Superior temporal gyrus (tissue), 1 donor: Measurements from ENCODE around the gene CCDC142.
A peak's percentile ranks its signal among the peaks of the same experiment; 100 is the strongest.
"Not testable (repeated sequence)": the region's sequence is repeated elsewhere in the genome, so short reads cannot be mapped to it uniquely, and the experiment has no call there.

Experiments used
- DNase-seq: peaks from one replicate; pipeline ENCODE4 v3.0.0-alpha.2; 2016; ENCODE audit errors: extremely low spot score

Gene CCDC142

GRCh38 chr2:74464406-74464805 lies 18.4 kb downstream of the CCDC142 start:
- DNase-seq: no peak

GRCh38 chr2:74462786-74463105 lies 20.1 kb downstream of the CCDC142 start:
- no peak for DNase-seq

GRCh38 chr2:74462054-74462785 lies 20.6 kb downstream of the CCDC142 start:
- DNase-seq: no peak

DNA sequence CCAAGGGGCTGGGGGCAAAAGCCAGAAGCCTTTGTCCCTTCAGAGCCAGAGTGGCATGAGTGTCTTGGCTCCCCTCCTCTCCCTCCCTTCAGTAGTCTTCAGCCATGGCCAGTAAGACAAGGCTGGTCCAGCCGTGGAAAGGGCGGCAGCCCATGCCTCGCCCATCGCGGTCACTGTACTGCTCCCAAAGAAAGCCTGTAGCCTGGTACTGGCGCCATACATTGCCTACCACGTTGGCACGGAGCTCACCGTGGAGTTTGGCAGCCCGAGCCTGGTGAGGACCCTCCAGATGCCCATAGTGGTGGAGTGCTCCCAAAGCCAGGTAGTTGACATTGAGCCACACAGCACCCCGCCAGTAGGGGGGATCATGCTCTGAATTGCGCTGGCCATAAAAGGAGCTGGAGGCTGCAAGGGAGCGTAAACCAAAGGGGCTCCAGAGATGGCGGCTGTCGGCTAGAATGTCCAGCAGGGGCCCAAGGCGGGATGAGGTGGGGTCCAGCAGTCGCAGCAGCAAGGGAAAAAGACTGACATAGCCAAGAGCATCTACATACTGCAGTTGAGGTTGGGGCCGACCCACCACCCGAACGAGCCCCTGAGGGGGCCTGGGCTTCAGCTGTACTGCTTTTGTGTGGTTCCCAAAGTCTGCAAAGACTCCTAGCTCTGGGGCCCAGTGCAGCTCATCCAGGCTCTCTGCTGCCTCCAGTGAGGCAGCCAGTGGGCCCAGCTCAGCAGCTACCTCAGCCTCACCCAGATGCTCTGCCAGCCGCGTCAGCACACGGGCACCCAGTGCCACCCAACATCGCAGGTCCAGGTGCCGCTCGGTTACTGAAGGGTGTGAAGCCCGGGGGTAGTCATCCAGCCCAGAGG lies 21.4 kb downstream of the CCDC142 start:
- no peak for DNase-seq

DNA sequence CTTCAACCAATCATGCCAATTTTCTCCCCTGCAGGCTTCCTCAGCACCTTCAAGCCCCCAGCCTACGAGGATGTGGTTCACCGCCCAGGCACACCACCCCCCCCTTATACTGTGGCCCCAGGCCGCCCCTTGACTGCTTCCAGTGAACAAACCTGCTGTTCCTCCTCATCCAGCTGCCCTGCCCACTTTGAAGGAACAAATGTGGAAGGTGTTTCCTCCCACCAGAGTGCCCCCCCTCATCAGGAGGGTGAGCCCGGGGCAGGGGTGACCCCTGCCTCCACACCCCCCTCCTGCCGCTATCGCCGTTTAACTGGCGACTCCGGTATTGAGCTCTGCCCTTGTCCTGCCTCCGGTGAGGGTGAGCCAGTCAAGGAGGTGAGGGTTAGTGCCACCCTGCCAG lies 22.6 kb downstream of the CCDC142 start:
- DNase-seq: not testable (repeated sequence)

- DNase-seq: not testable (repeated sequence)
These were observed 23.2 kb downstream of the CCDC142 start for GRCh38 chr2:74459503-74460118.

DNA sequence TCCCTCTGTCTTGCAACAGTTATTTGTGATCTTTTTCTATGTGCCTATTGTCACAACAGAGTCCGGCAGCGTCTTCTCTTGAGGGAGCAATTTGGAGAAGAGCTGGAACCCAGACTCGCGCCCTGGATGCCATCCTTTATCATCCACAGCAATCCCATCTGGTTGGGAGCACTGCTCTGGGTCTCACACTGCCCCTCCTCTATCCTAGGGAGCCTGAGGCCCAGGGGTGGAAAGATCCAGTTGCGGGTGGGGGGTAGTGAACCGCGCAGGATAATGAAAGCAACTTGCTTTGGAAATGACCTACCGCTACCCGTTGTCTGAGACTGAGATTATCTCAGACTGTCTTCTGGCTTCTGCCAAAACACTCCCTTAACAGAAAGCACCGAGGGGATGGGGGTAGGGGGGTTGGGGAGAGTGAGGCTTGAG lies 23.8 kb downstream of the CCDC142 start:
- DNase-seq: no peak

DNA sequence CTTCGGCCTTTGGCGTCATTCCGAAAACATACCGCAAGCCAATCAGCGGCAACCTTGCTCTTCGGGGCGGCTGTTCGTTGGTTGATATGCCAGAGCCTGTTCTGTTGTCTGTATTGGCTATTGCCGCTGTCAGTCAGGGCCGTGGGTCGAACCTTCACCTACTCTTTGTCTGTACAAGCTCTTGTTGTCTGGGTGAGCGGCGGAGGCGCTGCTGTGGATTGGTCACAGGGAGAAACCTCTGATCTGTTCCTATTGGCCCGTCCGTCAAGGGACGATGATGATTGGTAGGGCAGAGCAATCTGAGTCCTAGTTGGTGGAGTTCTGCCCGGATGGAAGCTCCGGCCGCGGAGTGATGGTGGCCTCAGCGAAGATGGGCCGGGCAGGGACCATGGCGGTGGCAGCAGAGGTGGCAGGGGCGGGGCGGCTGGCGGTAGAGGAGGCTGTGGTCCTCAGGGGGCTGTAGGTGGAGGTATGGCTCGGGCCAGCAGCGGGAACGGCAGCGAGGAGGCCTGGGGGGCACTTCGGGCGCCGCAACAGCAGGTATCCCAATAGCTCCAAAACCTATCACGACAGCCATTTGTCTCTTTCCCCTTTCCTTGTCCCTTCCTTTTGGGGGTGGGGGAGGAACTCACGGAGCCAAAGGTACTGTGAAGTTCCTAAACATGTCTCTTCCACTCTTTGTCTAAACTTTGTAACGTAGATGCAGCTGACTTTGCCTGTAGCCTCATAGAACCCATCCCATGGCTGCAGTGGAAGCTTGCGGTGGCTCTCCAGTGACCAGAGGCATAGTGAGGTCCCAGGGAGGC lies 24.5 kb downstream of the CCDC142 start, which contains the start of gene WBP1:
WBP1 (plus strand) TSS at position 307 of the 806 bp plus-strand sequence; CDS start at position 472, 165 bp downstream.
- peak; percentile 100 for DNase-seq

- DNase-seq: no peak
These were observed 25.2 kb downstream of the CCDC142 start for GRCh38 chr2:74457549-74458131.

DNA sequence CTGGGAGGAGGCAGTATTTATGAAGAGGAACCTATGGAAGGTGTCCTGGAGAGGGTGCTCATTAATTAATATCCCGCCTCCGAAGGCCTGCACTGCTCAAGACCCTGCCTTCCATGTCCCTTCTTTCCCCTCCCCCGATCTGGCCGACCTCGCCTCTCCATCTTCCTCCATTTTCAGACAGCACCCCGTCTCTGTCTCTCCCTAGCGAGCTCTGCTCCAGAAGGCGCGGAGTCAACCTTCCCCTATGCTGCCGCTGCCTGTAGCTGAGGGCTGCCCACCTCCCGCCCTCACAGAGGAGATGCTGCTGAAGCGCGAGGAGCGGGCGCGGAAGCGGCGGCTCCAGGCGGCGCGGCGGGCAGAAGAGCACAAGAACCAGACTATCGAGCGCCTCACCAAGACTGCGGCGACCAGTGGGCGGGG lies 25.7 kb downstream of the CCDC142 start:
- no peak for DNase-seq

DNA sequence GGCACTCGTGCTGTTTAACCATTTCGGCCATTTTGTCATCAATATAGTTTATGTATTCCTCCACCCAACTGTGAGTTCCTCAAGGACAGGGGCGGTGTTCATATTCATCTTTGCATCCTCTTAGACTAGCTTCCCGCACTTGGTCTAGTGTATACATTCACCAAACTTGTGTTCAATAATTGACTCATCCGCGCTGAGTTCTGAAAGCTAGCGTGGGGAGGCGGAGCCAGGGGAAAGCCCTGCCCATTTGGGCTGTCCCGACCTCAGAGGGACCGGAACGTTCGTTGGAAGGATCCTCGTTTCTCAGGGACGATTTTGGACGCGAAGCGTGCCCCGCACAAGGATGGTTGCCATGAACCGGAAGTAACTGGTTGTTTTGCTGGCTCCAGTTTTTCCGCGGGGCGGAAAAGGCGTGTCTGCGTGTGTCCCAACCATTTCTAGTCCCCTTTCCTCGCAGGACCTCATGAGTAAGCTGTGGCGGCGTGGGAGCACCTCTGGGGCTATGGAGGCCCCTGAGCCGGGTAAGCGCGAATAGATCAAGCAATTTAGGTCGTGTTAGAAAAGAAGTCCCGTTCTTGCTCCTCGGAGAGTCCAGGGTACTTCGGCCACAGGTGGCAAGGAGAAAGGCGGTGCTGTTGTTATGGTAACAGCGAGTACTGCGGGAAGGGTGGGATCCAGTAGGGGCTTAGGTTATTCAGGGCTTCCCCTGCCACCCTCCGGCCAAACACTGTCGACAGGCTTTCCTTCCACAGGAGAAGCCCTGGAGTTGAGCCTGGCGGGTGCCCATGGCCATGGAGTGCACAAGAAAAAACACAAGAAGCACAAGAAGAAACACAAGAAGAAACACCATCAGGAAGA lies 27.9 kb downstream of the CCDC142 start, which contains the start of gene INO80B:
INO80B (plus strand) TSS at position 434 of the 858 bp plus-strand sequence; CDS start at position 464, 30 bp downstream.
- peak; percentile 100 for DNase-seq

DNA sequence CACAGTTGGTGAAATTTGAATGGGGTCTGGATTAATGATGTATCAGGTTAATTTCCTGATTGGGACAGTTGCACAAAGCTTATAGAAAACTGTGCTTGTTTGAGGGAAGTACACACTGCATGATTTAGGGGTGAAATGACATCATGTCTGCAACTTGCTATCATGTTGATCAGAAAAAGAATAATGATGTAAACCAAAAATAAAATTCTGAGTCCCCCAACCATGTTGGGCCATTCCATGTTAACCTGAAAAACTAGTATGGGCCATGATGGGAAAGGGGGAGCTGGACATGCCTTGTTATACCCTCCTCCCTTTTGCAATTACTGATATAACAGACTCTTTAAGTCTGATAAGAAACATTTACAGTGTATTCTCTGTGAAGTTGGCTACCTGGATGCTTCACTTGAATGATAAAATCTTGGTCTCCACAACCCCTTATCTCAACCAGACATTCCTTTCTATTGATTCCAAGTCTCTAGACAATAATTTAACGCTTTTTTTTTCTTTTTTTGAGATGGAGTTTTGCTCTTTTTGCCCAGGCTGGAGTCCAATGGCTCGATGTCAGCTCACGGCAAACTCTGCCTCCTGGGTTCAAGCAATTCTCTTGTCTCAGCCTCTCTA lies 32.1 kb downstream of the CCDC142 start:
- no peak for DNase-seq

DNA sequence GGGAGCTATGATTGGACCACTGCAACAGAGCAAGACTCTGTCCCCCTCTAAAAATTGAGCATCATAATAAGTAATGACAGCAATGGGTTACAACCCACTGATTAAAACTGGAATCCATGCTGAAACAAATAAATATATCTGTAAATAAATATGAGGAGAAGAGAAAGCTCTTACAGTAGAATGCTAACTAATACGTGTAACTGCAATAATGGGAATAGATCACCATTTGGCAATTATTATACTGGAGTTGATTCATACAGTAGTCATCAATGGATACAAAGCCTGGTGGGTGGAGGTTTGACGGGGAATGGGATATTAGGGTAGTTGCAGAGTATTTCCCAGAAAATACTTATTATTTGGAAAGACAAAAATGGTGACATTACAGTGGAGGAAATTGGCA lies 34.0 kb downstream of the CCDC142 start:
- no peak for DNase-seq

DNA sequence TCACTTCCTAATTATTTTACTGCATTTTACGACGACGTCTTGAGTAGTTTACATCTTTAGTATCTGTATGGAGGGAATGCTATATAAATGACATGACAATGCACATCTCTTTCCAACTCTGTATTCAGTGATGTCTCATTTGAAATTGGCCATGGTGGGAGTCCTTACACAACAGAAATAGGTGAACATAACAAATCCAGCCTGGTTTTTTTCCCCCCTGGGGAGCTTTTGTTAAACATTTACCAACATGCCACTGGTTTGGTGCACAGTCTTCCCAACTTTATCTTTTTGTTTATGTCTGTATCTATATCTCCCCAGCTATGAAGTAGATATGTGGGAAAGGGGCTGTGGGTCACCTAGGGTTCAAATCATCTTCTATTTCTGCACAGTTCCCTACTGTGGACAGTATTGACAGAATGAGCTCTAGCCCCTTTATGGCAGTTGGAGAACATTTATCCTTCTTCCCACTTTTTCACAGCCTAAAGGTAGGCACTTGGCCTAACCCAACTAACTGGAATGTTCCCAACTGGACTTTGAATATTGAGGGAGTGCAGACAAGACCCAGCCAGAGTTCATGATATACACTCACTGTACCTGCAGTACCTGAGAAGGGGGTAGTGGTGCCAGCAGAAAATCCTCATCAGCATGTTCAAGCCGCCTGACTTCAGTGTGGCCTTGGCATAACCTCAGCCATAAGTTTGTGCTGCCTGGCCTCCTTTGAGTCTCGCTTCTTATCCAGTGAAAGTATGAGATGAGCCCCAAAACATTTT lies 35.4 kb downstream of the CCDC142 start:
- DNase-seq: no peak

GRCh38 chr2:74444498-74445318 lies 38.1 kb downstream of the CCDC142 start:
- no peak for DNase-seq

GRCh38 chr2:74442483-74443297 lies 40.1 kb downstream of the CCDC142 start:
- DNase-seq: not testable (repeated sequence)
